HAP-1 (cell line): Measurements from ENCODE around the gene GPRC5B.

Experiments used
- DNase-seq, 2 experiments: peaks; one replicate each; pipeline ENCODE4 v3.0.0-alpha.2; 2016 to 2020; ENCODE audit warnings: low spot score in 2 of 2
- H3K27me3 ChIP-seq: fragments of 250-450 bp; sonication (Bioruptor Pico); 2 replicates; pipeline ENCODE4 v1.5.1; 2020; ENCODE audit warnings: low read depth, mild to moderate bottlenecking, moderate library complexity
- H3K36me3 ChIP-seq: fragments of 250-450 bp; sonication (Bioruptor Pico); replicated peaks from 2 replicates; pipeline ENCODE4 v1.5.1; 2020; ENCODE audit warnings: mild to moderate bottlenecking
- H3K4me1 ChIP-seq: fragments of 250-450 bp; sonication (Bioruptor Pico); 2 replicates; pipeline ENCODE4 v1.5.1; 2020; ENCODE audit warnings: mild to moderate bottlenecking
- H3K4me3 ChIP-seq: fragments of 250-450 bp; sonication (Bioruptor Pico); 2 replicates; pipeline ENCODE4 v1.5.1; 2020; ENCODE audit warnings: mild to moderate bottlenecking, moderate library complexity
- H3K9me3 ChIP-seq: fragments of 250-450 bp; sonication (Bioruptor Pico); 2 replicates; pipeline ENCODE4 v1.5.1; 2020; ENCODE audit warnings: mild to moderate bottlenecking, moderate library complexity
- in situ Hi-C: fragments of 300-500 bp; cut with MboI; formaldehyde crosslinking; loops from 3 replicates; pipeline ENCODE4 v1.14.3; 2020; ENCODE audit warnings: low sequenced_read_pairs, inconsistent platforms, mixed read lengths

Gene GPRC5B

GRCh38 chr16:19824216-19824615 lies 60.4 kb downstream of the GPRC5B start:
- Histone ChIP-seq H3K4me3 (no peak overlapping the region), H3K36me3 (no peaks in the 10 kb centered on the region), H3K4me1 (no peaks in the 10 kb centered on the region), H3K27me3 (no peaks in the 10 kb centered on the region), H3K9me3 (no peaks in the 10 kb centered on the region)
- in situ Hi-C loops, result loop anchor here (10.0 kb wide), 1 partner anchor 59 kb away; no protein-coding TSS in a partner anchor
- no peak for DNase-seq

- in situ Hi-C loops, result loop anchor here (10.0 kb wide), 1 partner anchor 59 kb away; no protein-coding TSS in a partner anchor
- H3K9me3 ChIP-seq, result no peaks in the 10 kb centered on the region
- DNase-seq, result no peak
- H3K36me3 ChIP-seq, result no peaks in the 10 kb centered on the region
- no peaks in the 10 kb centered on the region for H3K4me1 ChIP-seq
- no peak overlapping the region for H3K4me3 ChIP-seq
- H3K27me3 ChIP-seq, result no peaks in the 10 kb centered on the region
Observed at GRCh38 chr16:19823322-19823721, 61.3 kb downstream of the GPRC5B start.

- H3K9me3 ChIP-seq, result no peaks in the 10 kb centered on the region
Observed at GRCh38 chr16:19822533-19822932, 62.1 kb downstream of the GPRC5B start.

GRCh38 chr16:19817875-19818274 lies 66.8 kb downstream of the GPRC5B start:
- no peak for DNase-seq
- Histone ChIP-seq H3K9me3 (no peaks in the 10 kb centered on the region), H3K4me1 (peaks cover 8% of the 10 kb centered on the region; the same call in 1 of the 2 replicates), H3K4me3 (no peak overlapping the region), H3K27me3 (no peaks in the 10 kb centered on the region), H3K36me3 (no peaks in the 10 kb centered on the region)
- in situ Hi-C loops, result no loop called here

More at GRCh38 chr16:19822533-19822932, 62.1 kb downstream of the GPRC5B start:
- Histone ChIP-seq H3K27me3 (no peaks in the 10 kb centered on the region), H3K36me3 (no peaks in the 10 kb centered on the region), H3K4me1 (no peaks in the 10 kb centered on the region), H3K4me3 (no peak overlapping the region)
- in situ Hi-C loops, result loop anchor here (10.0 kb wide), 1 partner anchor 58 kb away; no protein-coding TSS in a partner anchor
- no peak for DNase-seq

GRCh38 chr16:19817122-19817521 lies 67.5 kb downstream of the GPRC5B start:
- Histone ChIP-seq H3K27me3 (no peaks in the 10 kb centered on the region), H3K36me3 (no peaks in the 10 kb centered on the region), H3K4me3 (no peak overlapping the region), H3K4me1 (peaks cover 8% of the 10 kb centered on the region; the same call in 1 of the 2 replicates), H3K9me3 (no peaks in the 10 kb centered on the region)
- peak; percentile 41 for DNase-seq
- in situ Hi-C loops, result no loop called here

- Histone ChIP-seq H3K4me1 (peaks cover 8% of the 10 kb centered on the region; the same call in 1 of the 2 replicates), H3K9me3 (no peaks in the 10 kb centered on the region), H3K36me3 (no peaks in the 10 kb centered on the region), H3K4me3 (no peak overlapping the region), H3K27me3 (no peaks in the 10 kb centered on the region)
- in situ Hi-C loops, result no loop called here
- DNase-seq, result no peak
Observed at GRCh38 chr16:19815418-19815817, 69.2 kb downstream of the GPRC5B start.

- H3K4me1 ChIP-seq, result peaks cover 8% of the 10 kb centered on the region; the same call in 1 of the 2 replicates
- no peaks in the 10 kb centered on the region for H3K36me3 ChIP-seq
- no peaks in the 10 kb centered on the region for H3K27me3 ChIP-seq
- H3K4me3 ChIP-seq, result no peak overlapping the region
- in situ Hi-C loops, result no loop called here
- no peaks in the 10 kb centered on the region for H3K9me3 ChIP-seq
- DNase-seq, result no peak
Observed at GRCh38 chr16:19812986-19813385, 71.7 kb downstream of the GPRC5B start.

GRCh38 chr16:19810817-19811731 lies 73.6 kb downstream of the GPRC5B start:
- H3K4me1 ChIP-seq, result no peaks in the 10 kb centered on the region
- no peak for DNase-seq
- in situ Hi-C loops, result no loop called here

GRCh38 chr16:19809693-19810092 lies 75.0 kb downstream of the GPRC5B start:
- in situ Hi-C loops, result no loop called here
- no peaks in the 10 kb centered on the region for H3K4me1 ChIP-seq
- H3K4me3 ChIP-seq, result no peak overlapping the region
- H3K27me3 ChIP-seq, result no peaks in the 10 kb centered on the region
- H3K9me3 ChIP-seq, result peaks cover 4% of the 10 kb centered on the region; the same call in 1 of the 2 replicates
- H3K36me3 ChIP-seq, result no peaks in the 10 kb centered on the region
- DNase-seq, result no peak

More at GRCh38 chr16:19810817-19811731, 73.6 kb downstream of the GPRC5B start:
- H3K36me3 ChIP-seq, result no peaks in the 10 kb centered on the region
- no peak overlapping the region for H3K4me3 ChIP-seq
- H3K9me3 ChIP-seq, result no peaks in the 10 kb centered on the region; the same call in 1 of the 2 replicates
- H3K27me3 ChIP-seq, result no peaks in the 10 kb centered on the region

- Histone ChIP-seq H3K4me1 (no peaks in the 10 kb centered on the region), H3K27me3 (no peaks in the 10 kb centered on the region), H3K4me3 (no peak overlapping the region), H3K9me3 (peaks cover 4% of the 10 kb centered on the region; the same call in 1 of the 2 replicates), H3K36me3 (no peaks in the 10 kb centered on the region)
- in situ Hi-C loops, result no loop called here
- DNase-seq, result no peak
Observed at GRCh38 chr16:19809121-19809635, 75.5 kb downstream of the GPRC5B start.

GRCh38 chr16:19808061-19808641 lies 76.5 kb downstream of the GPRC5B start:
- H3K4me3 ChIP-seq, result no peak overlapping the region
- DNase-seq, result no peak
- in situ Hi-C loops, result no loop called here

More at GRCh38 chr16:19808061-19808641, 76.5 kb downstream of the GPRC5B start:
- Histone ChIP-seq H3K4me1 (no peaks in the 10 kb centered on the region), H3K9me3 (peaks cover 4% of the 10 kb centered on the region; the same call in 1 of the 2 replicates), H3K36me3 (no peaks in the 10 kb centered on the region), H3K27me3 (no peaks in the 10 kb centered on the region)
